Activated CD8-positive, alpha-beta memory T cell treated with anti-CD3 and anti-CD28 coated beads, Interleukin-2, amount 50 U/mL, for 1 hour (primary cell): ENCODE results near the gene CITED2.
A peak's percentile ranks its signal among the peaks of the same experiment; 100 is the strongest.

ENCODE experiments used
- DNase-seq: peaks from one replicate; pipeline ENCODE4 v3.0.0-alpha.2; 2020; ENCODE audit errors: extremely low read depth

Gene CITED2

DNA sequence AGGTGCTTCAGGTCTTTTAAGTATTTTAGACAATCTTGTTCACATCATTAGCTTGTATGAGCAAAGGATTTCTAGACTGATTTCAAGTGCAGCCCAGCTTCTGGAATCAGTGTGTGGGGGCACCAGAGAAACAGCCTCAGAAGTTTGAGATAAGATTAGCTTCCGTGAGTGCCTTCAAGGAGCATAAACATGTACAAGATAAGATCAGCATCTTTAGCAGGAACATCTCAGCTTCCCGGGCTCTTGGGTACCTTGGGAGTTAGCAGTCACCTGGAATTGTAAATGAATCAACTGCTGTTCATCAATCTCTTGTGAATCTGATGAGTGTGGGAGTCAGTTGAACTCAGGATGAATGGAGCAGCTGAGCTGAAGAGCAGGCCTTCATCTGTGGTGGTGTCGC, 12.0 kb upstream of the CITED2 start:
- DNase-seq, result no peak

DNA sequence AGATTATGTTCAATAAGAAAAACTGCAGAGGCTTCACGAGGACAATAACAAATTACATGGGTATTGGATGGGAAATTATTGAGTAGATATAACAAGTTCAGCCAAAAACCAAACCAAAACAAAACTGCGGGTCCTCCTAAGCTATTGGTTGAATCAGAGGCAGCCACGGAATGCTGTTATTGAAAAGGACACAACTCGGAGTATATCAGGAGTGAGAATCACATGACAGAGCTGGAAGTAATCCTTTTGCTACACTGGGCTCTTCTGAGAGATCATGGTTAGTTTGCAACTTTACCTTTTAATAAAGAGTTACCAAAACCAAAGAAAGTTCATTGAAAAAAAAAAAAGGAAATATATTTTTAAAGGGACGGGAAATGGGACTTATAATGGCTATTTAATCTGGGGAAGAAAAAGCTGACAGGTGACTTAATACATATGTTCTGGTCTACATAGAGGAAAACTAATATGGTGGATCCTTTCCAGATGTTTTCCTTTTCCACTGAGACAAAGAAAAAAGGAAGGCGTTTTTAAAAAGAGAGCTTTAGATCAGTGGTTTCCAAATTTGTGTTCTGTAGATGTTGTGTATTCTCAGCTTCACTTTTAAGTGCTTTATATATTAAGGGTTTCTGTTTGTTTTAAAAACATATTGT, 6.9 kb upstream of the CITED2 start:
- no peak for DNase-seq

DNA sequence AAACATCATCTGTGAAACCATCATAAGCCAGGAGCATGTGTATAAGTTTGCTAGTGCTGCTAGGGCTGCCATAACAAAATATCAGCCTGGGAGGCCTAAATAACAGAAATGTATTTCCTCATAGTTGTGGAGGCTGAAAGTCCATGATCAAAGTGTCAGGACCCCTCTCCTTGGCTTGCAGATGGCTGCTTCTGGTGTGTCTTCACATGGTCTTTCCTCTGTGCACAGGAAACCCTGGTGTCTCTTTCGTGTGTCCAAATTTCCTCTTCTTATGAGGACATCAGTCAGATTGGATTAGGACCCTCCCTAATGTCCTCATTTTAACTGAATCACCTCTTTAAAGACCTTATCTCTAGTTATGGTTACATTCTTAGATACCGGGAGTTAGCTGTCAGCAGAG, 6.2 kb upstream of the CITED2 start:
- no peak for DNase-seq

- no peak for DNase-seq
Observed at GRCh38 chr6:139380168-139380567, 5.7 kb upstream of the CITED2 start.

GRCh38 chr6:139378882-139379341, 4.5 kb upstream of the CITED2 start:
- DNase-seq, result no peak

DNA sequence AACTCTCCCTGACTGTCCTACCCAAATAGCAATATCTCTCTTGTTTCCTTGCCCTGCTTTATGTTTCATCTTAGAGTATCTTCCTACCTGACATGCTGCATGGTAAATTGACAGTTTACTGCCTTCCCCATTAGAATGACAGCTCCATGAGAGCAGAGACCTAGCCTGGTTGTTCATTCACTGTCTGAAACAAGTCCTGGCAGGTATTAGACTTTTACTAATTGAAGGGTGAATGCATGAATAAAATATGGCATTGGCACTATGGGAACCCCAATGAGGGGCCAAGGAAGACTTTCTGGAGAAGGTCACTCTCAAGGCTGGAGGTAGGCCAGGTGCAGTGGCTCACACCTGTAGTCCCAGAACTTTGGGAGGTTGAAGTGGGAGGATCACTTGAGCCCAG, 3.8 kb upstream of the CITED2 start:
- no peak for DNase-seq

DNA sequence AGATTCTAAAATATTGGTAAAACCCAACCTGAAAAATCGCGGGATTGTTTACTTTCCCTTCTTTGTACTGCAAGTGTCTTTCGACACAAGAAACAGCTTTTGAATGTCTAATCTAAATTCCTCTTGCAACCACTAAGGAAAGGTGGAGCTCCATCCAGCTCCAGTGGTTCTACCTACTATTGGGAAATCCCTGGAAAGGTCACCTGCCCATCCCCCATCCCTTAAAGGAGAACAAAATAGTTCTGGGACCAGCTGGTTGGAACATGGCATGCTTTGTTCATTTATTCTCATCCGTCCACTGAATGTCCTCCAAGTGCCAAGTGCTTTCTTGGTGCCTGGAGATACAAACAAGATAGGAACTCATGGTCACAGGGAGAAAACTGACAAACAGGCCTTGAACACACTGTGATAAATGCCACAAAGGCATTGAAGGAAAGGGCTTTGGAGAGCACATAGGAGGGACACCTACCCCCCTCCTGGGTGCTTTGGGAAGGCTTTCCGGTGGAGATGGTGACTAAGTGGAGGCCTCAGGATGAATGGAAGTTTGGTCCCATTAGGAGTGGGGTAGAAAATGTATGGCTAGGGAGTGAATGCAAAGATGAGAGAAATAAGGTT, 2.3 kb upstream of the CITED2 start:
- no peak for DNase-seq

DNA sequence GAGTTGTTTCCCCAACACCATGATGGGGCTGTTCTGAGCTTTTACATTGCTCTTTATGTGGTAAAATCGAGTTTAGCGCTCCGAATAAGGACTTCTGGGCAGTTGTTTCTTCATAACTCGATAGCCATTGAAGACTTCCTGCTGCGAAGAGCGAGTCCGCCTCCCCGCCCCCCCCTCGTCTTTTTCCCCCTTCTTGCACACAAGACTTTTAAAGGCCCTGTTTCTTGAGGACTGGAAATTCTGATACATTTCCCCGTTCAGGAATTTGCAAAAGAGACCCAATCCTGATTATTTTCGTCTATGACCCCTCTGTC, 1.5 kb upstream of the CITED2 start:
- no peak for DNase-seq

- DNase-seq, result peak; percentile 54
Observed at GRCh38 chr6:139375226-139376016, 973 bp upstream of the CITED2 start.

DNA sequence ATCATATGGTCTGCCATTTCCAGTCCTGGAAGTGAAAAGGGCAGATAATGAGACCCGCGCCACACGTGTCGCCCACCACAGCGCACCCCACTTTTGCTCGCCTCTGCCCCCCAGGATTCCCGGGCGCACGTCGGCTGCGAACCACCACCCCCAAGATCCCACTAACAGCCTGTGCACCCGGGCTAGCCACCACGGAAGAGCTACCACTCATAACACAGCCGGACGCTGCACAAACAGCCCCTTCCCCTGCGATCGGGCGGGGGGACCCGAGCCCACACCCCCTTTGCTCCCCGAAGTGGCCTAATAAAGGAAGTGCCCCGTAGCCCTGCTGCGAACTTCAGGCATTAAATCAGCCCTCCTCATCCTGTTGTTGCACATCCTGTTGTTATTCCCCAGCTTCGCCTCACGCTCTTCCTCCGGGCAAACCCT, 506 bp downstream of the CITED2 start:
- no peak for DNase-seq

GRCh38 chr6:139373154-139373927, 1.1 kb downstream of the CITED2 start:
- no peak for DNase-seq

DNA sequence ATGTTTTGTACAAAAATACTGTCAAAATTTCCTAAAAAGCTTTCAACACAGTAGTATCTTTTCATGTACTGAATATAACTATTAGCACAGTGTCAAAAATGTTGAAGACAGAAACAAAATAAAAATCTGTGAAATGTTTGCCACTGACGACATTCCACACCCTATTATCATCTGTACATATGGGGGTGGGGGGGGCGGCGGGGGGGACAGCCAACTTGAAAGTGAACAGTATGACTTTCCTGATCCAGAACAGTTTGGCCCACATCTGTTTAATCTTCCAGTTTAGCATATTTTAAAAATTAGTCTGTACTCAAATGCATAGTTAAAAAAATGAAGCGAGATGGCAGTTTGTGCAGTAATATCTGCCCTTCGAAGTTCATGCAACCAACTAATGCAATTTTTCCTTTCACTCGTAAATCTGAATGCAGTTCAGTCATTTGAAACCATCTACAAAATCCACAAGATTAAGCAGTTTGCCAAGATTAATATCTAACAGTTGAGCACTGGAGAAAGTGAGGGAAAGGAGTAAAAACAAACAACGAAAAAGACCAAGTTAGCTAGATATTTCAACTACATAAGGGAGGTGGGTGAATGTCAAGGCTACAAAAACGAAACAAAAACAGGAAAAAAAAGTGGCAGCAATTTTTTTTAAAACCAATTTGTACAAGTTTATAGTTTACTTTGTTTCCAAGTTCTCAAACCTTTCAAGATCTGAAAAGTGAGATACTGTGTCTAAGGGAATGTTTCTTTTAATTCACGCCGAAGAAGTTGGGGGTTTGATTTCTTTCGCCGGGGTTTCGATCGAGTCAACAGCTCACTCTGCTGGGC, 1.9 kb downstream of the CITED2 start:
- DNase-seq, result no peak

GRCh38 chr6:139371421-139372203, 2.8 kb downstream of the CITED2 start:
- DNase-seq, result no peak

- no peak for DNase-seq
Observed at GRCh38 chr6:139370999-139371345, 3.5 kb downstream of the CITED2 start.

DNA sequence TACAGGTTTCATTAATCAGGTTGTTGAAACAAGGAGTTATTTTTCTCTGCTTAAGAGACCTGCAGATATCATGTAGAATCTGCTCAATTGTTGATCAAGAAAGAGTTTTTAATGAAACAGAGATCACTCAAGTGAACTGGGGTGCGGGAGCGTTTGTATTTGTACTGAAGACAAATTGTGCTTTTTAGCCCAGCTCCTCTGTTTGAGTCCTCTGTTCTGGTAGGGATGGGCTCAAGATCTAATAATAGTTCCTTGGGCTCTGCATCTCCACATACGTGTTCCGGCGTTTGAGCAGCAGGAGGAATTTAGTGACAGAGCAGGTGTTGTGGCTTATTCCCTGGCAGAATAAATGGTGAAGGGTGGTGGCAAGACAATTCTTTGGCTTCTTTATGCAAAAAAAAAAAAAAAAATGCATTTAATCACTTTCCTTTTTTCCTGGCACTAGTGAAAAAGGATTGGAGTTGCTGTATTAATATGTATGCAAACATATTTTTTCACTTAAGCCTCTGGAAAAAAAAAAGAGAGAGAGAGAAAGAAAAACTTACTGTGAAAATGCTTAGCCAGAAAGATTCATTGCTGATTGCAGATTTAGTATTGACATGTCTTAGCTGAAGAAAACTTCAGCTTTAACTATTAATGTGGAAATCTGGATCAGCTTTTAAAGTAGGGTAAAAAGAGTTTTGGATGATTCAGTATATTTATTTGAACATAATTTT, 4.0 kb downstream of the CITED2 start:
- no peak for DNase-seq

GRCh38 chr6:139369568-139370282, 4.7 kb downstream of the CITED2 start:
- DNase-seq, result no peak

GRCh38 chr6:139369068-139369467, 5.4 kb downstream of the CITED2 start:
- no peak for DNase-seq

DNA sequence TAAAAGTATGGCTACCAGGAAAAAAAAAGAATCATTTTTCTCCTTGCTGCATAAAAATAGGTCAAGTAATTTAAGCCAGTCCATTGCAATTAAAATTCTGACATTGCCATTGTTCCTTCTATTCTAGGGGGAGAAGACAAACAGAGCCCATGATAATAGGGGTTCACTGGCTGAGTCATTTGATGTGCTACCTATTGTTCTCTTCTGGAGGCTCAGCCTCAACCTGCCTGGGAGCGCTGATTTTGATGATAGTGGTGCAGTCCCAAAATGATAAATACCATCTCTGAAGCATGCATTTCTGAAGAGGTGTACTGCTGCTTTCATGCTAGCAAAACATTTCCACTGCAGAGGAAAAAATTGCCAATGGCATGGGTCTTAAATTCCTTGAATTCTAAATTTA, 5.8 kb downstream of the CITED2 start:
- no peak for DNase-seq

GRCh38 chr6:139367810-139368351, 6.6 kb downstream of the CITED2 start:
- DNase-seq, result no peak
